Measurements from ENCODE around the gene LRRC8C. TPM values are rescaled to one million over a fixed set of nuclear protein-coding genes. Genes with fewer than 3 reads are reported as not detected.
A peak's percentile ranks its signal among the peaks of the same experiment; 100 is the strongest.

Gene LRRC8C
- total RNA-seq, 6 donors from 2014 or later = 5.2 to 12.5 (median 11.6) TPM

DNA sequence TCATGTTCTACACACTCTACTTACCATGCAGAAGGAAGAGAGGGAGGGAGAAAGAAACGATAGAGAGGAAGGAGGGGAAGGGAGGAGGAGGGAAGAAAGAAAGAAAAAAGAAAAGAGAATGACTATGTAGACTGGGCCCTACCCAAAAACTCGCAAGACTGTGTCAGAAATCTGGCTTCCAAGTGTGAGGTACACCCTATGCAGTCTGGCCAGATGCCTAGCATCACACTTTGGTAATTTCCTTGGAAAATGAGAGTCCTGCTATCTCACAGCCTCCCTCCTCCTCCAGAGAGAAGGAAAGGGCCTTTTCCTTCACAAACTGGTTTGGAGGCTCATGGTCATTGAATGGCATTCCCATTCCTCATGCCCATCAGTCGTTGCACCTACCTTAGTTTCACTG is 101.5 kb downstream of the LRRC8C start:
- DNase-seq = no peak
- no peaks in the 10 kb centered on the region for H3K27me3 ChIP-seq
- peaks cover 0 to 11% (median 0%) of the 10 kb centered on the region in 4 donors for H3K4me1 ChIP-seq
- peak in 1 of 2 donors; percentile 61 for ATAC-seq (ENCODE audit: low FRiP score in 2 of 2)
- no peak overlapping the region for H3K4me3 ChIP-seq
- H3K36me3 ChIP-seq = no peaks in the 10 kb centered on the region
- no peak overlapping the region for H3K27ac ChIP-seq
- H3K9me3 ChIP-seq = no peaks in the 10 kb centered on the region
- no peak for TF ChIP-seq EP300 (IDR thresholded peaks at IDR 0.05)
- no peak for TF ChIP-seq POLR2A (IDR thresholded peaks at IDR 0.05)
- TF ChIP-seq, protein P1, sequence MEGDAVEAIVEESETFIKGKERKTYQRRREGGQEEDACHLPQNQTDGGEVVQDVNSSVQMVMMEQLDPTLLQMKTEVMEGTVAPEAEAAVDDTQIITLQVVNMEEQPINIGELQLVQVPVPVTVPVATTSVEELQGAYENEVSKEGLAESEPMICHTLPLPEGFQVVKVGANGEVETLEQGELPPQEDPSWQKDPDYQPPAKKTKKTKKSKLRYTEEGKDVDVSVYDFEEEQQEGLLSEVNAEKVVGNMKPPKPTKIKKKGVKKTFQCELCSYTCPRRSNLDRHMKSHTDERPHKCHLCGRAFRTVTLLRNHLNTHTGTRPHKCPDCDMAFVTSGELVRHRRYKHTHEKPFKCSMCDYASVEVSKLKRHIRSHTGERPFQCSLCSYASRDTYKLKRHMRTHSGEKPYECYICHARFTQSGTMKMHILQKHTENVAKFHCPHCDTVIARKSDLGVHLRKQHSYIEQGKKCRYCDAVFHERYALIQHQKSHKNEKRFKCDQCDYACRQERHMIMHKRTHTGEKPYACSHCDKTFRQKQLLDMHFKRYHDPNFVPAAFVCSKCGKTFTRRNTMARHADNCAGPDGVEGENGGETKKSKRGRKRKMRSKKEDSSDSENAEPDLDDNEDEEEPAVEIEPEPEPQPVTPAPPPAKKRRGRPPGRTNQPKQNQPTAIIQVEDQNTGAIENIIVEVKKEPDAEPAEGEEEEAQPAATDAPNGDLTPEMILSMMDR (IDR thresholded peaks at IDR 0.05) = no peak
- TF ChIP-seq POLR2AphosphoS5 (IDR thresholded peaks at IDR 0.05) = no peak
- WGBS, 2 donors = 74 to 75% methylated on average over 3 of the region's 3 CpGs

DNA sequence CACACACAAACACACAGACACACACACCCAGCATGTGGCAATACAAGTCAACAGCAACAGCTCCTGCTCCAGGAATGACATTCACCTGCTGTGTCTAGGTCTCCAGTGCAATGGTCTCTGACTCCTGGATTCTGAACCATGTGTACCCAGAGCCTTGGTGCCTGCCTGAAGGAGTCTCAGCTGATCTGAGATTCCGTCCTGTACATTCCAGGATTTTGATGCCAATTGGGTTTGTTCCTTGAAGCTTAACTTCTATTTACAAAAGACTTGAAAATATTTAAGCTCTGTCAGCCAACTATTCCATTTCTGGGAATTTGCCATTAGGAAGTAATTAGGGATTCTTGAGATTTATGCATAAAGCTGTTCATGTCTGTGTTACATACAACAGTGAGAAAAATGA is 102.6 kb downstream of the LRRC8C start:
- peaks cover 0 to 11% (median 0%) of the 10 kb centered on the region in 4 donors for H3K4me1 ChIP-seq
- ATAC-seq (ENCODE audit: low FRiP score in 2 of 2) (peak in 1 of 2 donors; percentile 60), DNase-seq (no peak)
- 33 to 48% methylated on average over 1 of the region's 1 CpG for WGBS, 2 donors
- no peaks in the 10 kb centered on the region for H3K27me3 ChIP-seq
- no peak overlapping the region for H3K4me3 ChIP-seq
- H3K36me3 ChIP-seq = no peaks in the 10 kb centered on the region
- TF ChIP-seq POLR2AphosphoS5 (IDR thresholded peaks at IDR 0.05) = no peak
- TF ChIP-seq, protein P1 (IDR thresholded peaks at IDR 0.05) = no peak
- TF ChIP-seq POLR2A (IDR thresholded peaks at IDR 0.05) = no peak
- no peak for TF ChIP-seq EP300 (IDR thresholded peaks at IDR 0.05)
- H3K9me3 ChIP-seq = no peaks in the 10 kb centered on the region
- H3K27ac ChIP-seq = no peak overlapping the region

DNA sequence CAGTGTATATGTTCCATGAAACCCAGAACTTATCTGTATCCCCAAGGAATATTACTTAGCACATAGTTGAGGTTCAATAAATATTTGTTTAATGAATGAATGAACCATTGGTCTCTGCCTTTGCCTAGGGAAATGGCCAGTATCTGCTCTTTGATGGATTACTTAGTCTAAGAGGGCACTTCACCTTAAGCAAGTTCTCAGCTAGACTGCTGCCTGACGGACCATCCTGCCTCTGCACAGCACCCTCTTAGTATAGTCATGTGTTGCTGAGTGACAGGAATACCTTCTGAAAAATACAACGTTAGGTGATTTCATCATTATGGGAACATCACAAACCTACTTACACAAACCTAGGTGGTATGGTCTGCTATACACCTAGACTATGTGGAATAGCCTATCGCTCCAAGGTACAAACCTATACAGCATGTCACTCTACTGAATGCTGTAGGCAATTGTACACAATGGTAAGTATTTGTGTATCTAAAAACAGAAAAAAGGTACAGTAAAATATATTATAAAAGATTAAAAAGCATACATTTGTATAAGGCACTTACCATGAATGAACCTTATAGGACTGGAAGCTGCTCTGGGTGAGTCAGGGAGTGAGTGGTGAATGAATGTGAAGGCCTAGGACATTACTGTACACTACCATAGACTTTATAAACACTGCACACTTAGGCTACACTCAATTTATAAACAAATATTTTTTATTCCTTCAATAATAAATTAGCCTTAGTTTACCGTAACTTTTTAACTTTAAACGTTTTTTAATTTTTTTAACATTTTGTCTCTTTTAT is 104.2 kb downstream of the LRRC8C start:
- ATAC-seq (ENCODE audit: low FRiP score in 2 of 2) (peak in 1 of 2 donors; percentile 67), DNase-seq (no peak)
- WGBS, 2 donors = 85 to 86% methylated on average over 5 of the region's 5 CpGs
- TF ChIP-seq EP300 (IDR thresholded peaks at IDR 0.05) (no peak), POLR2A (IDR thresholded peaks at IDR 0.05) (no peak), POLR2AphosphoS5 (IDR thresholded peaks at IDR 0.05) (no peak)
- TF ChIP-seq, protein P1 (IDR thresholded peaks at IDR 0.05) = no peak
- H3K4me3 ChIP-seq = no peak overlapping the region
- no peaks in the 10 kb centered on the region for H3K9me3 ChIP-seq
- H3K4me1 ChIP-seq = peaks cover 0 to 11% (median 0%) of the 10 kb centered on the region in 4 donors
- H3K27me3 ChIP-seq = no peaks in the 10 kb centered on the region
- H3K27ac ChIP-seq = no peak overlapping the region
- no peaks in the 10 kb centered on the region for H3K36me3 ChIP-seq

DNA sequence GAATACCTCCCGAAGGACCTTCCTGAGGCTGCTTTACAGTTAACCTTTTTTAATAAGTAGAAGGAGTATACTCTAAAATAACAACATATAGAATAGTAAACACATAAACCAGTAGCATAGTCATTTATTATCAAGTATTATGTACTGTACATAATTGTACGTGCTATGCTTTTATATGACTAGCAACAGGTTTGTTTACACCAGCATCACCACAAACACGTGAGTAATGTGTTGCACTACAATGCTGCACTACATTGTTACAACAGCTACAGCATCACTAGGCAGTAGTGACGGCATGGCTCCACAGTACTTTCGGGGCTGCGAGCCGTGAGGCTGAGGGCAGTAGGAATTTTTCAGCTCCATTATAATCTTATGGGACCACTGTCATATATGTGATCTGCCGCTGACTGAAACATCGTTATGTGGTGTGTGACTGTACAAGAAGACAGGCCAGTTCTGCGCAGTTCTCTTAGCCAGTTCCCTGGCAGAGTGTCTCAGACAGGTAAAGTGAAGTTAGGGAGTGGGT is 105.1 kb downstream of the LRRC8C start:
- H3K27me3 ChIP-seq = no peaks in the 10 kb centered on the region
- no peak for ATAC-seq (ENCODE audit: low FRiP score in 2 of 2)
- 91 to 96% methylated on average over 10 of the region's 10 CpGs for WGBS, 2 donors
- H3K27ac ChIP-seq = no peak overlapping the region
- no peak overlapping the region for H3K4me3 ChIP-seq
- H3K36me3 ChIP-seq = no peaks in the 10 kb centered on the region
- H3K4me1 ChIP-seq = peaks cover 0 to 11% (median 0%) of the 10 kb centered on the region in 4 donors
- no peaks in the 10 kb centered on the region for H3K9me3 ChIP-seq
- DNase-seq = no peak
- TF ChIP-seq POLR2AphosphoS5 (IDR thresholded peaks at IDR 0.05) (no peak), POLR2A (IDR thresholded peaks at IDR 0.05) (no peak), EP300 (IDR thresholded peaks at IDR 0.05) (no peak)
- TF ChIP-seq, protein P1 (IDR thresholded peaks at IDR 0.05) = no peak

All from upper lobe of left lung (tissue), 6 donors.